ENCODE measurements around the gene MRPS23.

- TF ChIP-seq EZH2 (IDR thresholded peaks at IDR 0.05) (no peak), CTCF (IDR thresholded peaks at IDR 0.05) (no peak), EZH2phosphoT487 (IDR thresholded peaks at IDR 0.05) (no peak)
Observed at GRCh38 chr17:57819867-57820266, 30.0 kb downstream of the MRPS23 start.

Measured in neural progenitor cell (in vitro differentiated cells).